Measurements from ENCODE around the gene ZNF326. TPM values are rescaled to one million over a fixed set of nuclear protein-coding genes. Genes with fewer than 3 reads are reported as not detected.
"Not testable (repeated sequence)": the region's sequence is repeated elsewhere in the genome, so short reads cannot be mapped to it uniquely, and the experiment has no call there.

ZNF326 gene
- total RNA-seq, 2 experiments from 2014 or later, result 56.2 to 58.7 TPM

DNA sequence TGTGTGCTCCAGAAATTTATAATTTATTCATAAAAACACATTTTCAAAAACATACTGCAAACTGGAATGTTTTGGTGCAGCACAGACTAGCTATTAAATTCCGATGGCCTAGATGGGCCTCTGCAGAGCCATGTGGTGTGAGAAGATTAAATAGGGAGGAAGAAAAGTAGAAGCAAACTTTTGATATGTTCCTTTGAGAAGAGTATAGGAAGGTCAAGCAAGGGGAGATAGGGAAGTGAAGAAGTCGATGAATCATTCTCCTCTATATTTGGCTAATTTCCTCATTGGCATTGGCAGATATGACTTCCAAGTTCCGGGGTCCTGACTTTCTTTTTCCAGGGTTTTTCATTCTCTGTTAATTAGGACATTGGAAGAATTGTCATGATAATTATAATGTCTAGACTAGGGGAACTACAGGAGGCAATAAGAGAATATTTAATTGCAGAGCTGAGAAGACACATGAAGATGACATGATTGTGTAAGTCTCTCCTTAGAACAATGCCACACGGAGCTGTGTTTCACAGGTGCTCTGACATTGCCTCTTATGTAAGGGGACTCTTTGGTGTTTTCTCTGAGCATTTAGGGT lies 19.3 kb upstream of the ZNF326 start:
- no peak for DNase-seq
- no peaks in the 10 kb centered on the region for H3K9me3 Mint-ChIP-seq
- no peaks in the 10 kb centered on the region for H3K9me3 ChIP-seq (ENCODE audit: control insufficient read depth in 1 of 2, insufficient read depth in 1 of 2, low read length in 2 of 2)
- no peaks in the 10 kb centered on the region for H3K4me1 Mint-ChIP-seq (ENCODE audit: low read depth)
- TF ChIP-seq CTCF (IDR thresholded peaks at IDR 0.05), result no peak
- ChIA-PET POLR2A (interaction anchor here (1.1 kb wide), 1 partner anchor 154 kb away, joined by 4 read pairs; no protein-coding TSS in a partner anchor), CTCF (interaction anchor here (0.9 to 1.8 kb wide), 3 partner anchors 11 to 133 kb away, joined by 3 to 8 read pairs (median 7); no protein-coding TSS in a partner anchor)
- no peaks in the 10 kb centered on the region for H3K27me3 ChIP-seq (ENCODE audit: control insufficient read depth in 1 of 2, insufficient read depth in 2 of 2, low read length in 2 of 2)
- H3K36me3 ChIP-seq (ENCODE audit: insufficient read depth, low read length), result no peaks in the 10 kb centered on the region
- ATAC-seq (ENCODE audit: poor library complexity), result no peak
- H3K27ac ChIP-seq (ENCODE audit: low read depth in 1 of 2, low read length in 2 of 2), result no peak overlapping the region
- H3K27ac Mint-ChIP-seq, result no peak overlapping the region
- H3K4me3 Mint-ChIP-seq, result no peak overlapping the region
- intact Hi-C loops (cut with DNase I, micrococcal nuclease), result no loop called here
- no peak overlapping the region for H3K4me3 ChIP-seq (ENCODE audit: low read length)
- no peaks in the 10 kb centered on the region for H3K27me3 Mint-ChIP-seq
- no peaks in the 10 kb centered on the region for H3K4me1 ChIP-seq (ENCODE audit: insufficient read depth, low read length)
- H3K36me3 Mint-ChIP-seq (ENCODE audit: low read depth), result no peaks in the 10 kb centered on the region

DNA sequence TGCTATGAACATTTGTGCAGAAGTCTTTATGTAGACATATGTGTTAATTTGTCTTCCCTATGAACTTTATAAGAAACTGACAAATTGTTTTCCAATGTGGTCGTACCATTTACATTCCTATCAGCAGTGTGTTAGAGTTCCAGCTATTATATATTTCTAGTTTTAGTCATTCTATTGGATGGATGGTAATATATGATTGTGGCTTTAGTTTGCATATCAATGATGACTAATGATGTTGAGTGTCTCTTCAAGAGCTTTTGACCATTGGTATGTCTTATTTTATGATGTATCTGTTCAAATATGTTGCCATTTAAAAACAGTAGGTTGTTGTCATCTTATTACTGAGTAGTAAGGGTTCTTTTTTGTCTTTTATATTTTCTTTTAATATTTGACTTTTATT lies 16.2 kb upstream of the ZNF326 start:
- Mint-ChIP-seq H3K9me3 (no peaks in the 10 kb centered on the region), H3K27me3 (no peaks in the 10 kb centered on the region), H3K4me1 (ENCODE audit: low read depth) (no peaks in the 10 kb centered on the region), H3K4me3 (no peak overlapping the region), H3K27ac (no peak overlapping the region), H3K36me3 (ENCODE audit: low read depth) (no peaks in the 10 kb centered on the region)
- intact Hi-C loops (cut with DNase I, micrococcal nuclease), result no loop called here
- ChIA-PET CTCF (interaction anchor here (1.2 kb wide), 1 partner anchor 174 kb away, joined by 4 read pairs; no protein-coding TSS in a partner anchor), POLR2A (no interaction called here)
- no peaks in the 10 kb centered on the region for H3K9me3 ChIP-seq (ENCODE audit: control insufficient read depth in 1 of 2, insufficient read depth in 1 of 2, low read length in 2 of 2)
- H3K36me3 ChIP-seq (ENCODE audit: insufficient read depth, low read length), result no peaks in the 10 kb centered on the region
- no peak overlapping the region for H3K27ac ChIP-seq (ENCODE audit: low read depth in 1 of 2, low read length in 2 of 2)
- H3K4me3 ChIP-seq (ENCODE audit: low read length), result no peak overlapping the region
- no peaks in the 10 kb centered on the region for H3K27me3 ChIP-seq (ENCODE audit: control insufficient read depth in 1 of 2, insufficient read depth in 2 of 2, low read length in 2 of 2)
- no peaks in the 10 kb centered on the region for H3K4me1 ChIP-seq (ENCODE audit: insufficient read depth, low read length)
- no peak for TF ChIP-seq CTCF (IDR thresholded peaks at IDR 0.05)
- ATAC-seq (ENCODE audit: poor library complexity) (no peak), DNase-seq (no peak)

DNA sequence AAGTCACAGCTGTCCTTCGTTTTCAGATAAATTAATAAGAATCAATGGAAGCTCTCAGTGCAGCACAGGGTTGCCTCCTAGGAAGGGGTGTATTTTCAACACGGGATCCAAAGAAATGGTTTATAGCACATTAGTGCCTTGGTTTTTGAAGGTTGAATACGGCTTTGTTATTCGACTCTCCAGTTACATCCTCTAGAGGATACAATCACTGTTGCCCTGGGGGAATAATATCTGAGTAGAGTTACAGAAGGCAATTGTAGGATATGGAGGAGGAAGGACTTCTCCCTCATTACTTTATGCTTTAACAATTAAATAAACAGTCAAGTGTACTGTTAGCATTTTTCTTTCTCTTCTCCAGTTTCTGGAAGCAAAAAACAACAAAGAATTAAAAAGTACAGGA lies 14.3 kb upstream of the ZNF326 start:
- H3K4me3 ChIP-seq (ENCODE audit: low read length), result no peak overlapping the region
- no peak for TF ChIP-seq CTCF (IDR thresholded peaks at IDR 0.05)

DNA sequence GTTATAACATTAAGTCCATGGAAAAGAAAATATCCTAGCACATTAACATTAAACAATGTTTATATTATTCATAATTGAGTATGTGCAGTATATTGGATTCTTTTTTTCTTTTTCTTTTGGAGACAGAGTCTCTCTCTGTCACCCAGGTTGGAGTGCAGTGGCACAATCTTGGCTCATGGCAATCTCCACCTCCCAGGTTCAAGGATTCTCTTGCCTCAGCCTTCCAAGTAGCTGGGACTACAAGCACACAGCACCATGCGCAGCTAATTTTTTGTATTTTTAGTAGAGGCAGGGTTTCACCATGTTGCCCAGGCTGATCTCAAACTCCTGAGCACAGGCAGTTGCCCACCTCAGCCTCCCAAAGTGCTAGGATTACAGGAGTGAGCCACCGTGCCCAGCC lies 12.1 kb upstream of the ZNF326 start:
- POLR2A ChIA-PET; H3K36me3 Mint-ChIP-seq (ENCODE audit: low read depth); H3K27ac Mint-ChIP-seq; H3K27me3 Mint-ChIP-seq; H3K4me1 ChIP-seq (ENCODE audit: insufficient read depth, low read length); H3K4me3 Mint-ChIP-seq; H3K36me3 ChIP-seq (ENCODE audit: insufficient read depth, low read length); intact Hi-C loops (cut with DNase I, micrococcal nuclease); CTCF ChIA-PET; DNase-seq; H3K4me1 Mint-ChIP-seq (ENCODE audit: low read depth); H3K9me3 ChIP-seq (ENCODE audit: control insufficient read depth in 1 of 2, insufficient read depth in 1 of 2, low read length in 2 of 2); ATAC-seq (ENCODE audit: poor library complexity); H3K9me3 Mint-ChIP-seq; H3K27me3 ChIP-seq (ENCODE audit: control insufficient read depth in 1 of 2, insufficient read depth in 2 of 2, low read length in 2 of 2); H3K4me3 ChIP-seq (ENCODE audit: low read length); H3K27ac ChIP-seq (ENCODE audit: low read depth in 1 of 2, low read length in 2 of 2): not testable (repeated sequence)

More for the DNA sequence above, 14.3 kb upstream of the ZNF326 start:
- DNase-seq, result no peak
- ChIA-PET CTCF (no interaction called here), POLR2A (no interaction called here)
- Mint-ChIP-seq H3K4me1 (ENCODE audit: low read depth) (no peaks in the 10 kb centered on the region), H3K27ac (no peak overlapping the region), H3K4me3 (no peak overlapping the region), H3K27me3 (no peaks in the 10 kb centered on the region), H3K36me3 (ENCODE audit: low read depth) (no peaks in the 10 kb centered on the region), H3K9me3 (no peaks in the 10 kb centered on the region)
- Histone ChIP-seq H3K27ac (ENCODE audit: low read depth in 1 of 2, low read length in 2 of 2) (no peak overlapping the region), H3K4me1 (ENCODE audit: insufficient read depth, low read length) (no peaks in the 10 kb centered on the region), H3K9me3 (ENCODE audit: control insufficient read depth in 1 of 2, insufficient read depth in 1 of 2, low read length in 2 of 2) (no peaks in the 10 kb centered on the region), H3K27me3 (ENCODE audit: control insufficient read depth in 1 of 2, insufficient read depth in 2 of 2, low read length in 2 of 2) (no peaks in the 10 kb centered on the region), H3K36me3 (ENCODE audit: insufficient read depth, low read length) (no peaks in the 10 kb centered on the region)
- intact Hi-C loops (cut with DNase I, micrococcal nuclease), result no loop called here
- no peak for ATAC-seq (ENCODE audit: poor library complexity)

DNA sequence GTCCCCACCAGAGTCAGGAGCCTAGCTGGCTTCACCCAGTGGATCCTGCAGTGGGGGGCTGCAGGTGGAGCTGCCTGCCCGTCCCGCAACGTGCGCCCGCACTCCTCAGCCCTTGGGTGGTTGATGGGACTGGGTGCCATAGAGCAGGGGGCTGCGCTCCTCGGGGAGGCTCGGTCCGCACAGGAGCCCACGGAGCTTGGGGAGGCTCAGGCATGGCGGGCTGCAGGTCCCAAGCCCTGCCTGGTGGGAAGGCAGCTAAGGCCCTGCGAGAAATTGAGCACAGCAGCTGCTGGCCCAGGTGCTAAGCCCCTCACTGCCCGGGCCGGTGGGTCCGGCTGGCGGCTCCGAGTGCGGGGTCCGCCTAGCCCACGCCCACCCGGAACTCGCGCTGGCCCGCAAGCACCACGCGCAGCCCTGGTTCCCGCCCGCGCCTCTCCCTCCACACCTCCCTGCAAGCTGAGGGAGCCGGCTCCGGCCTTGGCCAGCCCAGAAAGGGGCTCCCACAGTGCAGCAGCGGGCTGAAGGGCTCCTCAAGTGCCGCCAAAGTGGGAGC lies 10.3 kb upstream of the ZNF326 start:
- DNase-seq; H3K4me3 ChIP-seq (ENCODE audit: low read length); H3K9me3 Mint-ChIP-seq; H3K27ac ChIP-seq (ENCODE audit: low read depth in 1 of 2, low read length in 2 of 2); H3K9me3 ChIP-seq (ENCODE audit: control insufficient read depth in 1 of 2, insufficient read depth in 1 of 2, low read length in 2 of 2); POLR2A ChIA-PET; H3K36me3 ChIP-seq (ENCODE audit: insufficient read depth, low read length); H3K27me3 ChIP-seq (ENCODE audit: control insufficient read depth in 1 of 2, insufficient read depth in 2 of 2, low read length in 2 of 2); ATAC-seq (ENCODE audit: poor library complexity); H3K4me1 ChIP-seq (ENCODE audit: insufficient read depth, low read length); H3K27me3 Mint-ChIP-seq; H3K4me1 Mint-ChIP-seq (ENCODE audit: low read depth); H3K4me3 Mint-ChIP-seq; H3K36me3 Mint-ChIP-seq (ENCODE audit: low read depth); H3K27ac Mint-ChIP-seq; CTCF ChIA-PET: not testable (repeated sequence)
- intact Hi-C loops (cut with DNase I, micrococcal nuclease), result loop anchor here (5.0 kb wide), 2 partner anchors 162 to 502 kb away; partner anchors contain the start of gene LRRC8D (in 1 of the 2)
